ENCODE measurements around the gene BICC1. TPM values are rescaled to one million over a fixed set of nuclear protein-coding genes. Genes with fewer than 3 reads are reported as not detected.
A peak's percentile ranks its signal among the peaks of the same experiment; 100 is the strongest.

The BICC1 gene
- total RNA-seq, 1 experiment from 2014 or later, result 118 TPM

DNA sequence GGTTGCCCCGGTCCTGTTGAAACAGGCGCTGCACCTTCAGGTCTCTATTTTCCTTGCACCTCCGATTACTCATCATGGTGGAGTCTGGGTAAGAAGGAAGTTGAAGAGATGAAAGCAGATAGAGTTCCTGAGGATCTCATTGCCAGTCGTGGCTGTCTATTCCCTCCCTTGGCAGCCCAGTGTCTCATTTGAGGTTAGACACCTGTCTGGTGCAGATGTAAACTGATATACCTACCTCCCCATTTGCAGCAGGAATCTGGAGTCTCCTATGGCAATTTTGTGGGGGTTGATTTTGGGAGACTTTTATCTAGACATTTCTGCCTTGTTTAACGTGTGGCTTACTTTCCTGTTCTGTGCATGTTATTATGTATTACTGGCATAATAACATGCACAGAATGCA lies 212.1 kb downstream of the BICC1 start:
- H3K4me3 Mint-ChIP-seq (ENCODE audit: unreplicated experiment), result no peak overlapping the region
- Histone ChIP-seq H3K4me3 (ENCODE audit: low read depth, low read length) (no peak overlapping the region), H3K4me1 (peaks cover 7% of the 10 kb centered on the region), H3K27me3 (replicated peaks; ENCODE audit: control insufficient read depth, insufficient read depth, low read length) (no peaks in the 10 kb centered on the region), H3K36me3 (ENCODE audit: control insufficient read depth, insufficient read depth, low read length) (no peaks in the 10 kb centered on the region), H3K9me3 (no peaks in the 10 kb centered on the region; the same call in 1 of the 2 replicates)
- POLR2A ChIA-PET, result no interaction called here
- no peak for DNase-seq
- H3K36me3 Mint-ChIP-seq (ENCODE audit: insufficient read depth, unreplicated experiment), result peaks cover 22% of the 10 kb centered on the region
- peaks cover 21% of the 10 kb centered on the region for H3K9me3 Mint-ChIP-seq (ENCODE audit: unreplicated experiment)
- no peaks in the 10 kb centered on the region for H3K27me3 Mint-ChIP-seq (ENCODE audit: insufficient read depth, unreplicated experiment)
- H3K4me1 Mint-ChIP-seq (ENCODE audit: low read depth, unreplicated experiment), result peaks cover 14% of the 10 kb centered on the region
- intact Hi-C loops (cut with micrococcal nuclease; ENCODE audit: unreplicated experiment), result no loop called here
- no TSS peak for BruUV-seq (replicated peaks)
- no peak for TF ChIP-seq CTCF (IDR thresholded peaks at IDR 0.05; ENCODE audit: insufficient read depth in 1 of 2, low read depth in 1 of 2, low read length in 1 of 2, severe bottlenecking in 1 of 2, unreplicated experiment in 1 of 2)
- peak overlapping the region; percentile 21 for H3K27ac Mint-ChIP-seq (ENCODE audit: unreplicated experiment)
- CTCF ChIA-PET, result no interaction called here

DNA sequence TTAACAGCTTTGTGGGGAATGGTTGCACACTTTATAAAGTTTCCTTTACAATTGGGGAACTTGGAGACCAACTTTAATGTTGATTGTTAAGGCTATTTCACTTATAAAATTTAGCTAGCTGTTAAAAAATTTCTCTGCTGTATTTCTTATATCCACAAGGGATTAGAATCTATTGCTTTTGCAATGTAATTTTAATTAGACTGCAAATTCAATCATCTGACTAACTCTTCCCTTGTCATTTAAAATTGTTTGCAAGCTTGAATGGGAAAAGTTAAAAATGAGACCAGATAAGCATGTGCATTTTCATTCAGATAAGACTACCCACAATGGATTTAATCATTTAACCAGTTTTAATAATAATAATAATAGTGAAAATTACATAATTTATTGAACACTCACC lies 213.2 kb downstream of the BICC1 start:
- Mint-ChIP-seq H3K27ac (ENCODE audit: unreplicated experiment) (no peak overlapping the region), H3K4me1 (ENCODE audit: low read depth, unreplicated experiment) (peaks cover 7% of the 10 kb centered on the region)
- CTCF ChIA-PET, result no interaction called here

DNA sequence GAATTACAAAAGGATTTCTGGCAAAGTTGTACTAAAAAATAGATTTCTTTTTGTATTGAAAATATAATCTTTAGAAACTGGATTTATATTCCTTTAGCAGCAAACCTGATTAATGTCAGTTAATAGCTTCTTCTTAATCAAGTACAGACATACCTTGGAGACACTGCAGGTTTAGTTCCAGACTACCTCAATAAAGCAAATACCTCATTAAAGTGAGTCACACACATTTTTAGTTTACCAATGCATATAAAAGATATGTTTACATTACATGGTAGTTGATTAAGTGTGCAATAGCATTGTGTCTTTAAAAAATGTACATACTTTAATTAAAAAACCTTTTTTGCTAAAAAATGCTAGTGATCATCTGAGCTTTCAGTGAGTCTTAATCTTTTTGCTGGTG lies 215.0 kb downstream of the BICC1 start:
- intact Hi-C loops (cut with micrococcal nuclease; ENCODE audit: unreplicated experiment), result no loop called here
- no peak overlapping the region for H3K27ac Mint-ChIP-seq (ENCODE audit: unreplicated experiment)
- Histone ChIP-seq H3K4me1 (no peaks in the 10 kb centered on the region), H3K27me3 (replicated peaks; ENCODE audit: control insufficient read depth, insufficient read depth, low read length) (no peaks in the 10 kb centered on the region), H3K4me3 (ENCODE audit: low read depth, low read length) (no peak overlapping the region), H3K36me3 (ENCODE audit: control insufficient read depth, insufficient read depth, low read length) (no peaks in the 10 kb centered on the region), H3K9me3 (peaks cover 11% of the 10 kb centered on the region; the same call in 1 of the 2 replicates)
- DNase-seq, result no peak
- H3K36me3 Mint-ChIP-seq (ENCODE audit: insufficient read depth, unreplicated experiment), result peaks cover 44% of the 10 kb centered on the region
- peaks cover 29% of the 10 kb centered on the region for H3K9me3 Mint-ChIP-seq (ENCODE audit: unreplicated experiment)
- CTCF ChIA-PET, result no interaction called here
- H3K4me1 Mint-ChIP-seq (ENCODE audit: low read depth, unreplicated experiment), result peaks cover 7% of the 10 kb centered on the region
- no peaks in the 10 kb centered on the region for H3K27me3 Mint-ChIP-seq (ENCODE audit: insufficient read depth, unreplicated experiment)
- H3K4me3 Mint-ChIP-seq (ENCODE audit: unreplicated experiment), result no peak overlapping the region
- TF ChIP-seq CTCF (IDR thresholded peaks at IDR 0.05; ENCODE audit: insufficient read depth in 1 of 2, low read depth in 1 of 2, low read length in 1 of 2, severe bottlenecking in 1 of 2, unreplicated experiment in 1 of 2), result no peak
- no TSS peak for BruUV-seq (replicated peaks)
- POLR2A ChIA-PET, result no interaction called here

More for the DNA sequence above, 213.2 kb downstream of the BICC1 start:
- POLR2A ChIA-PET, result no interaction called here
- H3K27me3 Mint-ChIP-seq (ENCODE audit: insufficient read depth, unreplicated experiment), result no peaks in the 10 kb centered on the region
- TF ChIP-seq CTCF (IDR thresholded peaks at IDR 0.05; ENCODE audit: insufficient read depth in 1 of 2, low read depth in 1 of 2, low read length in 1 of 2, severe bottlenecking in 1 of 2, unreplicated experiment in 1 of 2), result no peak
- H3K36me3 ChIP-seq (ENCODE audit: control insufficient read depth, insufficient read depth, low read length), result no peaks in the 10 kb centered on the region
- intact Hi-C loops (cut with micrococcal nuclease; ENCODE audit: unreplicated experiment), result no loop called here
- peaks cover 10% of the 10 kb centered on the region; the same call in 1 of the 2 replicates for H3K9me3 ChIP-seq
- no peaks in the 10 kb centered on the region for H3K4me1 ChIP-seq
- H3K4me3 Mint-ChIP-seq (ENCODE audit: unreplicated experiment), result no peak overlapping the region
- no peaks in the 10 kb centered on the region for H3K27me3 ChIP-seq (replicated peaks; ENCODE audit: control insufficient read depth, insufficient read depth, low read length)
- BruUV-seq (replicated peaks), result no TSS peak
- no peak for DNase-seq
- H3K9me3 Mint-ChIP-seq (ENCODE audit: unreplicated experiment), result peaks cover 19% of the 10 kb centered on the region
- peaks cover 33% of the 10 kb centered on the region for H3K36me3 Mint-ChIP-seq (ENCODE audit: insufficient read depth, unreplicated experiment)
- H3K4me3 ChIP-seq (ENCODE audit: low read depth, low read length), result no peak overlapping the region
